Head of caudate nucleus (tissue), 42 donors: ENCODE measurements around the gene CEP112.

Source experiments
- DNase-seq, 42 donors: peaks; one replicate each; pipeline versions ENCODE4 v3.0.0 to v3.0.0-alpha.2; 2020 to 2021; ENCODE audit warnings: mixed read lengths in 7 of 42
- intact Hi-C: fragments of 100-400 bp; cut with DNase I; formaldehyde crosslinking; loops from one replicate; pipeline ENCODE4 v1.15.0; 2022

CEP112 gene

GRCh38 chr17:66016231-66016630, 175.7 kb downstream of the CEP112 start:
- no peak for DNase-seq
- intact Hi-C loops, result no loop called here

GRCh38 chr17:66008680-66009079, 183.3 kb downstream of the CEP112 start:
- intact Hi-C loops, result no loop called here
- DNase-seq, result no peak

- no peak for DNase-seq
- intact Hi-C loops, result no loop called here
Measured at GRCh38 chr17:66006654-66007053, 185.3 kb downstream of the CEP112 start.

- DNase-seq, result no peak
- intact Hi-C loops, result no loop called here
Measured at GRCh38 chr17:66002812-66003211, 189.1 kb downstream of the CEP112 start.

- DNase-seq, result no peak
- intact Hi-C loops, result no loop called here
Measured at GRCh38 chr17:66002063-66002585, 189.8 kb downstream of the CEP112 start.

- intact Hi-C loops, result no loop called here
- DNase-seq, result no peak
Measured at GRCh38 chr17:66000216-66000615, 191.7 kb downstream of the CEP112 start.

GRCh38 chr17:65998675-65999074, 193.3 kb downstream of the CEP112 start:
- DNase-seq, result no peak
- intact Hi-C loops, result no loop called here

- DNase-seq, result no peak
- intact Hi-C loops, result no loop called here
Measured at GRCh38 chr17:65994679-65995078, 197.3 kb downstream of the CEP112 start.

- no peak for DNase-seq
- intact Hi-C loops, result no loop called here
Measured at GRCh38 chr17:65994114-65994513, 197.8 kb downstream of the CEP112 start.

GRCh38 chr17:65990593-65990992, 201.3 kb downstream of the CEP112 start:
- intact Hi-C loops, result no loop called here
- peak in 1 of 42 donors; percentile 9 for DNase-seq

- intact Hi-C loops, result no loop called here
Measured at GRCh38 chr17:65988451-65988850, 203.5 kb downstream of the CEP112 start.

GRCh38 chr17:65987988-65988387, 203.9 kb downstream of the CEP112 start:
- no peak for DNase-seq
- intact Hi-C loops, result no loop called here

More at GRCh38 chr17:65988451-65988850, 203.5 kb downstream of the CEP112 start:
- no peak for DNase-seq

- intact Hi-C loops, result no loop called here
- DNase-seq, result no peak
Measured at GRCh38 chr17:65985571-65985970, 206.4 kb downstream of the CEP112 start.

GRCh38 chr17:65984299-65984698, 207.6 kb downstream of the CEP112 start:
- intact Hi-C loops, result no loop called here
- DNase-seq, result no peak

GRCh38 chr17:65978871-65979270, 213.1 kb downstream of the CEP112 start:
- intact Hi-C loops, result no loop called here
- DNase-seq, result no peak

GRCh38 chr17:65977041-65977440, 214.9 kb downstream of the CEP112 start:
- intact Hi-C loops, result no loop called here
- DNase-seq, result no peak

GRCh38 chr17:65975878-65976277, 216.1 kb downstream of the CEP112 start:
- peak in 2 of 42 donors; percentile 2 to 6 for DNase-seq
- intact Hi-C loops, result no loop called here

GRCh38 chr17:65973237-65973636, 218.7 kb downstream of the CEP112 start:
- intact Hi-C loops, result no loop called here
- DNase-seq, result no peak

GRCh38 chr17:65967372-65967771, 224.6 kb downstream of the CEP112 start:
- no peak for DNase-seq
- intact Hi-C loops, result no loop called here

- DNase-seq, result no peak
Measured at GRCh38 chr17:65966072-65966695, 225.7 kb downstream of the CEP112 start.

GRCh38 chr17:65963179-65963578, 228.8 kb downstream of the CEP112 start:
- DNase-seq, result no peak
- intact Hi-C loops, result no loop called here

More at GRCh38 chr17:65966072-65966695, 225.7 kb downstream of the CEP112 start:
- intact Hi-C loops, result no loop called here
